ENCODE data around the gene NBDY.

Gene NBDY

GRCh38 chrX:56784666-56785065 lies 55.6 kb downstream of the NBDY start:
- DNase-seq (ENCODE audit: low read depth in 1 of 2, low spot score in 1 of 2), result no peak

DNA sequence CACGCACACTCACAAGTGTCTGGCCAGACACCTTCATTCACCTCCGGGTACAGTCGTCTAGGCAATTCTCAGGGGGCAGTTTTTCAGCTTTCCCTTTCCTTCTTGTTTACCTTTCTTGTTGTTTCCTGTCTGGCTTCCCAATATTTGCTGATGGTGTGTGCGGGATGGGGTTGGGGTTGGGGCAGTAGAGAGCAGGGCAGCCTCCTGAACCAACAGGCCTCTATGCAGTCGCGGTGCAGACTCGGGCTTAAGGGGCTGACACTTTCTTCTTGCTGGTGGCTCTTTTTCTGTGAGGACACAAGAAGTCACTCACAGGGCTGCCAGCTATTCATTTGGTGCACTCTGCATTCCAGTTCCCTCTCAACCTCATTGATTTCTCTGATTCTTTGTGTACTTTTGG lies 56.4 kb downstream of the NBDY start:
- no peak for DNase-seq (ENCODE audit: low read depth in 1 of 2, low spot score in 1 of 2)

DNA sequence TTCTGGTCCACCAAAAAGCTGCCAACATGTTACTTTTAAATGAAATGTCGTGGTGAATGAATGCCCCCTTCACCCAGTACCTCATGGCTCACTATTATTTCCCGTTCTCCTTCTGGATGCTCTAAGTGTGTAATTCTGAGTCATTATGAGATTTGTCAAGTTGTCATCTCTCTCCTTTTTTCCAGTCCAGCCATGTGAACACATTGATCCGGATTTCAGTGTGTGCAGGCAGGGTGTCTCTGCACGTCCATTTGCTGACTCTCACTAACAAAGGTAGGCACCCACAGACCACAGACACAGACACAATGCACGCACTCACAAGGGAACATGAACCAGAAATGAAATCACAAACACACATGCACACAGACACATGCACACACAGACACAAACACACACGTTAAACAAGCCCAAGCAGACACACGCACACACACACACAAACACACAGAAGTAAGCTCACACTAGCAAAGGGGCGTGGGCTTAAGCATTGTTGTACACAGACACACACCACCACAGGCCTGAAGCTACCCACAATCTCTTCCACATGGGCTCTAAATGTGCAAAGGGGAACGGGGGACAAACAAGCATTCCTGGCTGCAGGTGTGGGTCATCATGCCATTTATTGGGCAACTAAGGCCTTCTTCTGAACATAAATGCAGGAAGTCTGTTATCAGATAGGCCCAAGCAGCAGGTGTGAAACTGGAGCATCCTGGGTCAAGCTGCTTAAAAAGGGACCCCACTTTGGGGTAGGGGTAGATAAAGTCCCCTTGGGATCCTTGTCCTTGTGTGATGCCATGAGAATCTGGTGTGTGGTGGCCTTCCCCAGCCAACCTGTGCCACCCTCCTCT lies 58.1 kb downstream of the NBDY start:
- no peak for DNase-seq (ENCODE audit: low read depth in 1 of 2, low spot score in 1 of 2)

GRCh38 chrX:56787734-56788152 lies 58.7 kb downstream of the NBDY start:
- no peak for DNase-seq (ENCODE audit: low read depth in 1 of 2, low spot score in 1 of 2)

DNA sequence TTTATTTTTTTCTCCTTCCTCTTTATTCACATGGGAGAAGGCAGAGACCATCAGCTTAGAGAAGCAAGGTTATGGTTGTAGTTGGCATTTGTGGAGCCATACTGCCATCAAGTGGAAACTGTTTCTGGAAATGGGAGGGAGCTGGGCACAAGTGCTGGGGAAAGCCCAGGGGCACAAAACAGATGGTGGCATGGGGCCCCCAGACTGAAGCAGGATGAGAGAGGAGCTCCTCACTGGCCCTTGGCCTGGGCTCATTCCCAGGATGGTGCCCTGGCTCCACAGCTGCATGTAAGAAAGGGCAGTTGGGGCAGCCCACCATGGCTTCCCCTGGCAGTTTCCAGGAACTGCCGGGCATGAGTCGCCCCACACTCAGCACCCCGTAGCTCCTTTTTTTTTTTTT lies 59.2 kb downstream of the NBDY start:
- no peak for DNase-seq (ENCODE audit: low read depth in 1 of 2, low spot score in 1 of 2)

DNA sequence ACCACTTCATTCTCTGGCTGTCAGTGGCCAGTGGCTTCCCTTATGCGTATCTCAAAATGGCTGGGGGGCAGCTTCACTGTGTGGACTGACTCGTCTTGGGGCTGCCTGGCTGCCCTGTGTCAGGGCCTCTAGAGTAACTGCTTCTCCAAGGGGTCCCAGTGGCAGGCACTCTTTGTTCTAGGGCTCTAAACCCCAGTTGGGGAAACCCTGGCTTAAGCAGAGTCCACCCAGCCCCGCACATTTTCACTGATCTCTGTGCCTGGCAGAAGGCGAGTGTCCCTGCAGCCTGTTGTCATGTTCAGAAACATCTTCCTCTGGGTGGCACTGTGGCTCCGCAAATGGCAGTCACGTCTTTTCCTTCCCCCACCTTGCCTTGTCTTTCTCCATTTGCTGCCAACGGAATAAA lies 59.7 kb downstream of the NBDY start:
- DNase-seq (ENCODE audit: low read depth in 1 of 2, low spot score in 1 of 2), result no peak

GRCh38 chrX:56789518-56790070 lies 60.6 kb downstream of the NBDY start:
- no peak for DNase-seq (ENCODE audit: low read depth in 1 of 2, low spot score in 1 of 2)

- DNase-seq (ENCODE audit: low read depth in 1 of 2, low spot score in 1 of 2), result no peak
Observed at GRCh38 chrX:56790778-56791177, 61.7 kb downstream of the NBDY start.

DNA sequence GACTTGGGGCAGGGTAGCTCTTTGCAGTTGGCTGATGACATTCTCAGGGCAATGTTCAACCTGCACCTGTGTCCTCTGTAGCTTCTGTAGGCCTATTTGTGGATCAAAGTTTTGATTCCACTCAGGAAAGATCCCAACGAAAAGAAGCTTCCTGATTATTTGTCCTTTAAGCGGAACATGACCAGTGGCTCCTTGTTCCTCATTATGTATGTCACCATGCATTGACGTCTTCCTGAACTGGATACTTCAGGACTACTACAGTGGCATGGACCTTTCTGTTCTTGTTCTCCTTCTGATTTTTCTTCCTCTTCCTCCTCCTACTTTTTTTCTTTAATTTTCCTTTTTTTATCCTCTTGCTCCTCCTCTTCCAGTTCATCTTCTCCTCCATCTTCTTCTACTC lies 62.4 kb downstream of the NBDY start:
- no peak for DNase-seq (ENCODE audit: low read depth in 1 of 2, low spot score in 1 of 2)

- DNase-seq (ENCODE audit: low read depth in 1 of 2, low spot score in 1 of 2), result no peak
Observed at GRCh38 chrX:56792270-56793111, 63.4 kb downstream of the NBDY start.

DNA sequence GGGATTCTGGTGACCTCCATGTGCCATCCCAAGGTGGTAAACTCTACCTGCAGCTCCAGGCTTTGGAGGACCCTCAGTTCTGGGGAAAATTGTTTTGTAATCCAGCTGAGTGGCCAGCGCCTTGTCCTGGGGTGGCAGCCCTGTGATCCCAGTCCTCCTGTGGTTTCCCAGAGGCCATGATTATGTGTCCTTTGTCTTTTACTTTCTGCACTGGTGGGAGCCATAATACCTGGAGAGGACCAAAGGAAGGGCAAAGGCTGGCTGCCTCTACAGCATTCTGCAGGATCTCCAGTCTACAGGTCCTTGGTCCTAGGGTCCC lies 64.0 kb downstream of the NBDY start:
- DNase-seq (ENCODE audit: low read depth in 1 of 2, low spot score in 1 of 2), result no peak

DNA sequence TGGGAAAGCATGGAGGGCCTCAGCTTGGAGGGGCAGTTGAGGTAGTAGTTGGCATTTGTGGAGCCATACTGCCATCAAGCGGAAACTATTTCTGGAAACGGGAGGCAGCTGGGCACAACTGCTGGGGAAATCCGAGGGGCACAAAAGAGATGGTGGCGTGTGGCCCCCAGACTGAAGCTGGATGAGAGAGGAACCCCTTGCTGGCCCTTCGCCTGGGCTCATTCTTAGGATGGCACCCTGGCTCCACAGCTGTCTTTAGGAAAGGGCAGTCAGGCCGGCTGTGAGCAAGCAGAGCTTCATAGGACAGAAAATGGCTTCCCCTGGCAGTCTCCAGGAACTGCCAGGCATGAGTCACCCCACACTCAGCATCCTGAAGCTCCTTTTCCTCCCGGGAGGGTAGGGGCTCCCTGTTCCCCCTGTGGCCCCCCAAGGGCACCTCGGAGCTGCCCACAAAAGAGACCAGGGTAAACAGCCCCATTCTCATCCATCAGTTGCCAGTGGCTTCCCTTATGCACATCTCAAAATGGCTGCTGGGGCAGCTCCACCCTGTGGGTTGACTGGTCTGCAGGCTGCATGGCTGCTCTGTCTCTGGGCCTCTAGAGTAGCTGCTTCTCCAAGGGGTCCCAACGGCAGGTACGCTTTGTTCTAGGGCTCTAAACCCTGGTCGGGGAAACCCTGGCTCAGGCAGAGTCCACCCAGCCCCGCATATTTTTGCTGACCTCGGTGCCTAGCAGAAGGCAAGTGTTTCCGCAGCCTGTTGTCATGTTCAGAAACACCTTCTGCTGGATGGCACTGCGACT lies 64.7 kb downstream of the NBDY start:
- DNase-seq (ENCODE audit: low read depth in 1 of 2, low spot score in 1 of 2), result no peak

DNA sequence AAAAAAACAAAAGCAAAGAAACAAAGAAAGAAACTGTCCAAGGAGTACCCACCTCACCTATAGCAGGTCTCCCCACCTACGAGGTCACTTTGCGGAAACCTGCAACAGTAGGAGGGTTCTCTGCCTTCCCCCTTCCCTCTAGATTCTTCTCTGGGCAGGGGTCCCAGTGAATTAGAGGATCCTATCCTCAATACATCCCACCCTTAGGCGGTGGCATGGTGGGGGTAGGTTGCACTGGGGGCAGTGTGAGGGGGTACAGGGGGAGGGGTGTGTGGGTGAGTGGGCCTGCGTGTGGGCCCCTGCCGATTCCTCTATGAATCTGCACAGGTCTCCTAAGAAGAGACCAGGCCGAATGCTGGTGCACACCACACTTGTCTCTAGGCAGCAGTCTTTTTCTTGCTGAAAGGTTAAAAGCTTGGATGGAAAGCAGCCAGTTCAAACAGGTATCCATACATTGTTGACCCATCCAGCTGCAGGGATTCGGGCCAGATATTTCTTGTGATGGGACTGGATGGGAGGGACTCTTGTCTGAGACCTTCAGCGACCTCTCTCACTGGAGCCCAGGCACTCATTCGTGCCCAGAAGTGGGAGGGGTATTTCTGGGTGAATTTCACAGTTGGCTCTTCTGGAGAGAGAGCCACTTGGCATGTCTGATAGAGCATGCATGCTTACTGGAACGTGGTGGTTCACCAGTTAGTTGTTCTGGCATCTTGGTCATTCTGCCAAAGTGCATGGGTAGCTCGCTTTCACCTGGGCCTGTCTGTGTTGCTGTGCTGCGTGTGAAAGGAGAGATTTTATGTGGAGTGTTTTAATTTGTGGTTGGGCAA lies 65.6 kb downstream of the NBDY start:
- no peak for DNase-seq (ENCODE audit: low read depth in 1 of 2, low spot score in 1 of 2)

- DNase-seq (ENCODE audit: low read depth in 1 of 2, low spot score in 1 of 2), result no peak
Observed at GRCh38 chrX:56795309-56795868, 66.3 kb downstream of the NBDY start.

DNA sequence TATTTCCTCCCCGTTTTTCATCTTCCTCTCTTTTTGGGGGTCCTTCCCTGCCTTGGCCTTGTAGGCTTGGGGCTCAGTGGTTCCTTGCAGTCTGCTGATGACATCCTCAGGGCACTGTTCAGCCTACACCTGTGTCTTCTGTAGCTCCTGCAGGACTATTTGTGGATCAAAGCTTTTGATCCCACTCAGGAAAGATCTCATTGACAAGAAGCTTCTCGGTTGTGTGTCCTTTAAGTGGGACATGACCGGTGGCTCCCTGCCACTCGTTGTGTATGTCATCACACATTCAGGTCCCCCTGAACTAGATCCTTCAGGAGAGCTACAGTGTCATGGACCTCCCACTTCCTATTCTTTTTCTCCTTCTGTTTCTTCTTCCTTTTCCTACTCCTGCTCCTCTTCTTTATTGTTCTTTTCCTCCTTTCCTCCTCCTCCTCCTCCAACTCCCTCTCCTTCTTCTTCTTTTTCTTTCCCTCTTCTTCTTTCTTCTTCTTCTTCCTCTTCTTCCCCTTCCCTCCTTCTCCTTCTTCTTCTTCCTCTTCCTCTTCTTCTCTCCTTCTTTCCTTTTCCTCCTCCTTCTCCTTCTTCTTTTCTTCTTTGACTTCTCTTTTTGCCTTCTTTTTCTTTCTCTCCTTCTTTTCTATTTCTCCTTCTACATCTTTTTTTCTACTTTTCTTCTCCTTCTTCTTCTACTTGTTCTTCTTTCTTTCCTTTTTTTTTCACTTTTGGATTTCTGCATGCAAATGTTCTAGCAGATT lies 67.8 kb downstream of the NBDY start:
- DNase-seq (ENCODE audit: low read depth in 1 of 2, low spot score in 1 of 2), result no peak

DNA sequence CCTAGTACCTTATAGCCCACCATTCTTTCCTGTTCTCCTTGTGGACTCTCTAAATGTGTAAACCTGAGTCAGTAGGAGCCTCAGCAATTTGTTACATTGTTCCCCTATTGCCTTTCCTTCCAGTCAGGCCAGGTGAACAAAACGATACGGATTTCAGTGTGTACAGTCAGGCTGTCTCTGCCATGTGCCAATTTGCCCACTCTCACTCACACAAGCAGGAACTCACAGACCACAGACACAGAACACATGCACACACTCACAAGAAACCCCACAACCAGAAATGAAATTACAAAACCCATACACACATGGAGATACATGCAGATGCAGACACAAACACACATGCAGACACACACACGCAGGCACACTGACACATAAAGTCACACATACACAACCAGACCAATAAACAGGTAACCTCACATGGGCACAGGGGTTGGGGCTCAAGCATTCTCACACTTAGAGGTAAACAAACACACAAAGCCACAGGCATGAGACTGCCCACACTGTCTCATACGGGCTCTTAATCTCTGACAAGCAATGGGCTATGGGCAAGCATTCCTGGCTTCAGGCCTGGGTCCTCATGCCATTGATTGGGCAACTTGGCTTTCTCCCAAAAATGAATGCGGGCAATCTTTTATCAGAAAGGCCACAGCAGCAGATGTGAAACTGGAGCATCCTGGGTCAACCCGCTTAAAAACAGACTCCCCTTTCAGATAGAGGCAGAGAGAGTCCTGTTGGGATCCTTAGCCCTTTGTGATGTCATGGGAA lies 68.7 kb downstream of the NBDY start:
- no peak for DNase-seq (ENCODE audit: low read depth in 1 of 2, low spot score in 1 of 2)

GRCh38 chrX:56798339-56798711 lies 69.3 kb downstream of the NBDY start:
- no peak for DNase-seq (ENCODE audit: low read depth in 1 of 2, low spot score in 1 of 2)

- no peak for DNase-seq (ENCODE audit: low read depth in 1 of 2, low spot score in 1 of 2)
Observed at GRCh38 chrX:56798866-56799758, 70.1 kb downstream of the NBDY start.

Measured in stimulated activated CD4-positive, alpha-beta T cell treated with anti-CD3 and anti-CD28 coated beads, Interleukin-15, amount 100 ng/mL, for 1 hour (primary cell).